Ascending aorta (tissue), 2 donors: ENCODE data around the gene EPHB6. TPM values are rescaled to one million over a fixed set of nuclear protein-coding genes. Genes with fewer than 3 reads are reported as not detected.

Experiments
- DNase-seq, 2 donors: peaks; one replicate each; pipeline ENCODE4 v3.0.0-alpha.2; 2019; ENCODE audit warnings: low spot score in 2 of 2
- H3K27ac ChIP-seq, 2 donors: fragments of 200-600 bp; sonication (generic); one replicate each; pipeline ENCODE4 v1.5.1; 2016 to 2017; ENCODE audit warnings: mild to moderate bottlenecking in 1 of 2
- H3K27me3 ChIP-seq: fragments of 200-600 bp; sonication (generic); one replicate; pipeline ENCODE4 v1.5.1; 2017
- H3K36me3 ChIP-seq, 2 donors: fragments of 200-600 bp; sonication (generic); one replicate each; pipeline ENCODE4 v1.5.1; 2016
- H3K4me1 ChIP-seq, 2 donors: fragments of 200-600 bp; sonication (generic); one replicate each; pipeline ENCODE4 v1.5.1; 2016 to 2017; ENCODE audit warnings: mild to moderate bottlenecking in 1 of 2
- H3K4me3 ChIP-seq, 2 donors: fragments of 200-600 bp; sonication (generic); one replicate each; pipeline ENCODE4 v1.5.1; 2016 to 2017; ENCODE audit warnings: mild to moderate bottlenecking in 1 of 2
- H3K9me3 ChIP-seq, 2 donors: fragments of 200-600 bp; sonication (generic); one replicate each; pipeline ENCODE4 v1.5.1; 2016
- CTCF ChIP-seq, 3 experiments: fragments of 200-600 bp in 2 of 3; fragments of 450-650 bp in 1 of 3; sonication (generic) in 2 of 3; IDR thresholded peaks; one replicate each; pipeline ENCODE4 v1.5.1; 2016 to 2019; ENCODE audit warnings: antibody characterized with exemption in 3 of 3, mild to moderate bottlenecking in 1 of 3, moderate library complexity in 1 of 3
- intact Hi-C: fragments of 100-400 bp; cut with DNase I; formaldehyde crosslinking; loops from one replicate; pipeline ENCODE4 v1.15.1; 2023
- total RNA-seq: library from RNA; depleted of rRNA; stranded (reverse); fragments of >200 nt; gene quantifications from one replicate; pipeline ENCODE4 v1.1.0, GENCODE V29; 2016

Gene EPHB6
- total RNA-seq, 1 donor from 2014 or later = 13.1 TPM

GRCh38 chr7:142872106-142872675 lies 17.3 kb downstream of the EPHB6 start:
- Histone ChIP-seq H3K4me3 (no peak overlapping the region), H3K27ac (no peak overlapping the region), H3K36me3 (peaks cover 3 to 26% of the 10 kb centered on the region in 2 donors), H3K27me3 (no peaks in the 10 kb centered on the region), H3K9me3 (no peaks in the 10 kb centered on the region), H3K4me1 (no peaks in the 10 kb centered on the region)
- intact Hi-C loops = no loop called here
- DNase-seq = no peak
- no peak for TF ChIP-seq CTCF (IDR thresholded peaks at IDR 0.05)

- Histone ChIP-seq H3K9me3 (no peaks in the 10 kb centered on the region), H3K27ac (no peak overlapping the region), H3K4me3 (no peak overlapping the region), H3K4me1 (no peaks in the 10 kb centered on the region), H3K36me3 (peaks cover 3 to 19% of the 10 kb centered on the region in 2 donors), H3K27me3 (no peaks in the 10 kb centered on the region)
- peak in 1 of 3 experiments; percentile 19 for TF ChIP-seq CTCF (IDR thresholded peaks at IDR 0.05)
- no peak for DNase-seq
- intact Hi-C loops = no loop called here
Measured at GRCh38 chr7:142873281-142873784, 18.5 kb downstream of the EPHB6 start.

- no peak for TF ChIP-seq CTCF (IDR thresholded peaks at IDR 0.05)
- H3K4me1 ChIP-seq = no peaks in the 10 kb centered on the region
- peaks cover 3 to 18% of the 10 kb centered on the region in 2 donors for H3K36me3 ChIP-seq
- intact Hi-C loops = no loop called here
- no peaks in the 10 kb centered on the region for H3K27me3 ChIP-seq
- H3K4me3 ChIP-seq = no peak overlapping the region
- DNase-seq = no peak
- H3K9me3 ChIP-seq = no peaks in the 10 kb centered on the region
- no peak overlapping the region for H3K27ac ChIP-seq
Measured at GRCh38 chr7:142873871-142874270, 19.0 kb downstream of the EPHB6 start.

GRCh38 chr7:142874409-142874808 lies 19.5 kb downstream of the EPHB6 start:
- intact Hi-C loops = no loop called here
- Histone ChIP-seq H3K4me1 (no peaks in the 10 kb centered on the region), H3K4me3 (no peak overlapping the region), H3K27me3 (no peaks in the 10 kb centered on the region), H3K36me3 (peaks cover 3 to 18% of the 10 kb centered on the region in 2 donors), H3K27ac (no peak overlapping the region), H3K9me3 (no peaks in the 10 kb centered on the region)
- no peak for DNase-seq
- TF ChIP-seq CTCF (IDR thresholded peaks at IDR 0.05) = no peak

- intact Hi-C loops = no loop called here
- no peaks in the 10 kb centered on the region for H3K9me3 ChIP-seq
- DNase-seq = no peak
- no peak overlapping the region for H3K4me3 ChIP-seq
- no peak for TF ChIP-seq CTCF (IDR thresholded peaks at IDR 0.05)
- peaks cover 3 to 15% of the 10 kb centered on the region in 2 donors for H3K36me3 ChIP-seq
- H3K27ac ChIP-seq = no peak overlapping the region
- no peaks in the 10 kb centered on the region for H3K4me1 ChIP-seq
- no peaks in the 10 kb centered on the region for H3K27me3 ChIP-seq
Measured at GRCh38 chr7:142874837-142875236, 20.0 kb downstream of the EPHB6 start.
